BLaER1 treated with 17β-estradiol and CSF1 and Interleukin-3, amounts not matched to agents 10 nM and 100 nM (cell line): Measurements from ENCODE around the gene HAUS8.

Experiments used
- H3K27ac ChIP-seq, 11 experiments: shearing (Covaris generic); formaldehyde crosslinking; 2 replicates each; pipeline ENCODE4 v1.8.1; 2022
- H3K27me3 ChIP-seq, 11 experiments: shearing (Covaris generic); formaldehyde crosslinking; 2 replicates each; pipeline ENCODE4 v1.8.1; 2022
- H3K36me3 ChIP-seq, 11 experiments: shearing (Covaris generic); formaldehyde crosslinking; 2 replicates each; pipeline ENCODE4 v1.8.1; 2022
- H3K4me1 ChIP-seq, 10 experiments: shearing (Covaris generic); formaldehyde crosslinking; 2 replicates each; pipeline ENCODE4 v1.8.1; 2022
- H3K4me2 ChIP-seq, 11 experiments: shearing (Covaris generic); formaldehyde crosslinking; 2 replicates each; pipeline ENCODE4 v1.8.1; 2022
- H3K4me3 ChIP-seq, 10 experiments: shearing (Covaris generic); formaldehyde crosslinking; 2 replicates each; pipeline ENCODE4 v1.8.1; 2022
- H3K9ac ChIP-seq, 11 experiments: shearing (Covaris generic); formaldehyde crosslinking; 2 replicates each; pipeline ENCODE4 v1.8.1; 2022
- H3K9me3 ChIP-seq, 11 experiments: shearing (Covaris generic); formaldehyde crosslinking; replicated peaks in 1 of 11; 2 replicates each; pipeline ENCODE4 v1.8.1; 2022
- H4K20me1 ChIP-seq, 11 experiments: shearing (Covaris generic); formaldehyde crosslinking; 2 replicates each; pipeline ENCODE4 v1.8.1; 2022
- Cebpa-rat ChIP-seq, 11 experiments: shearing (Covaris generic); IDR thresholded peaks; 2 replicates each; pipeline ENCODE4 v1.8.1; 2022

The HAUS8 gene

GRCh38 chr19:17006579-17006978 lies 68.7 kb downstream of the HAUS8 start:
- no peak overlapping the region for H3K4me3 ChIP-seq
- H3K4me1 ChIP-seq: peaks cover 26 to 49% (median 30%) of the 10 kb centered on the region in 10 experiments
- H3K27ac ChIP-seq: no peak overlapping the region
- peaks cover 0 to 21% (median 13%) of the 10 kb centered on the region in 11 experiments; a peak in 17 of 22 replicates for H3K9me3 ChIP-seq
- TF ChIP-seq Cebpa-rat (IDR thresholded peaks at IDR 0.05): no peak
- H3K9ac ChIP-seq: no peak overlapping the region
- no peaks in the 10 kb centered on the region for H4K20me1 ChIP-seq
- H3K36me3 ChIP-seq: peaks cover 0 to 12% (median 0%) of the 10 kb centered on the region in 11 experiments; a peak in 4 of 22 replicates
- peak overlapping the region in 5 of 11 experiments; percentile 33 to 72 (median 49); a peak in 9 of 22 replicates for H3K4me2 ChIP-seq
- no peaks in the 10 kb centered on the region for H3K27me3 ChIP-seq

- H3K4me1 ChIP-seq: peaks cover 26 to 50% (median 33%) of the 10 kb centered on the region in 10 experiments
- H3K27ac ChIP-seq: no peak overlapping the region
- H3K4me2 ChIP-seq: no peak overlapping the region
- no peaks in the 10 kb centered on the region for H3K27me3 ChIP-seq
- peaks cover 0 to 18% (median 0%) of the 10 kb centered on the region in 11 experiments; a peak in 5 of 22 replicates for H3K36me3 ChIP-seq
- H4K20me1 ChIP-seq: no peaks in the 10 kb centered on the region
- H3K9me3 ChIP-seq: peaks cover 0 to 18% (median 11%) of the 10 kb centered on the region in 11 experiments; a peak in 17 of 22 replicates
- TF ChIP-seq Cebpa-rat (IDR thresholded peaks at IDR 0.05): no peak
- H3K9ac ChIP-seq: no peak overlapping the region
- H3K4me3 ChIP-seq: no peak overlapping the region
These were observed 70.3 kb downstream of the HAUS8 start for GRCh38 chr19:17005000-17005399.

GRCh38 chr19:17004386-17004785 lies 70.9 kb downstream of the HAUS8 start:
- H3K4me3 ChIP-seq: no peak overlapping the region
- H3K4me2 ChIP-seq: 0 out of 22 replicates have a peak overlapping the region, but pooled peaks of 1 of the 11 experiments have one; percentile 9
- peaks cover 0 to 12% (median 6%) of the 10 kb centered on the region in 11 experiments; a peak in 15 of 22 replicates for H3K9me3 ChIP-seq
- no peak overlapping the region for H3K9ac ChIP-seq
- H3K27me3 ChIP-seq: no peaks in the 10 kb centered on the region
- peaks cover 26 to 50% (median 33%) of the 10 kb centered on the region in 10 experiments for H3K4me1 ChIP-seq
- no peaks in the 10 kb centered on the region for H4K20me1 ChIP-seq
- H3K27ac ChIP-seq: no peak overlapping the region
- TF ChIP-seq Cebpa-rat (IDR thresholded peaks at IDR 0.05): no peak
- H3K36me3 ChIP-seq: peaks cover 0 to 24% (median 0%) of the 10 kb centered on the region in 11 experiments; a peak in 6 of 22 replicates

GRCh38 chr19:17002455-17002854 lies 72.8 kb downstream of the HAUS8 start:
- peaks cover 26 to 47% (median 32%) of the 10 kb centered on the region in 10 experiments for H3K4me1 ChIP-seq
- H3K4me2 ChIP-seq: peak overlapping the region; percentile 44 to 84 (median 78)
- peaks cover 8 to 21% (median 14%) of the 10 kb centered on the region in 11 experiments for H3K9me3 ChIP-seq
- no peaks in the 10 kb centered on the region for H4K20me1 ChIP-seq
- peak overlapping the region in 6 of 11 experiments; percentile 53 to 72 (median 64); a peak in 11 of 22 replicates for H3K27ac ChIP-seq
- no peak overlapping the region for H3K4me3 ChIP-seq
- H3K36me3 ChIP-seq: peaks cover 3 to 38% (median 13%) of the 10 kb centered on the region in 11 experiments; a peak in 16 of 22 replicates
- peak overlapping the region in 2 of 11 experiments; percentile 40 to 48; a peak in 2 of 22 replicates for H3K9ac ChIP-seq
- H3K27me3 ChIP-seq: no peaks in the 10 kb centered on the region
- TF ChIP-seq Cebpa-rat (IDR thresholded peaks at IDR 0.05): no peak

GRCh38 chr19:17001603-17002183 lies 73.6 kb downstream of the HAUS8 start:
- H3K27me3 ChIP-seq: no peaks in the 10 kb centered on the region
- no peak for TF ChIP-seq Cebpa-rat (IDR thresholded peaks at IDR 0.05)
- peaks cover 8 to 21% (median 14%) of the 10 kb centered on the region in 11 experiments for H3K9me3 ChIP-seq
- peaks cover 18 to 39% (median 29%) of the 10 kb centered on the region in 10 experiments for H3K4me1 ChIP-seq
- no peaks in the 10 kb centered on the region for H4K20me1 ChIP-seq
- H3K9ac ChIP-seq: peak overlapping the region in 7 of 11 experiments; percentile 17 to 54 (median 48); a peak in 9 of 22 replicates
- H3K36me3 ChIP-seq: peaks cover 3 to 40% (median 13%) of the 10 kb centered on the region in 11 experiments; a peak in 16 of 22 replicates
- peak overlapping the region in 9 of 11 experiments; percentile 9 to 72 (median 61); a peak in 15 of 22 replicates for H3K27ac ChIP-seq
- peak overlapping the region; percentile 44 to 84 (median 78) for H3K4me2 ChIP-seq
- H3K4me3 ChIP-seq: peak overlapping the region in 4 of 10 experiments; percentile 14 to 39 (median 30); a peak in 4 of 20 replicates
